ENCODE data around the gene PTPRA.

Gene PTPRA

DNA sequence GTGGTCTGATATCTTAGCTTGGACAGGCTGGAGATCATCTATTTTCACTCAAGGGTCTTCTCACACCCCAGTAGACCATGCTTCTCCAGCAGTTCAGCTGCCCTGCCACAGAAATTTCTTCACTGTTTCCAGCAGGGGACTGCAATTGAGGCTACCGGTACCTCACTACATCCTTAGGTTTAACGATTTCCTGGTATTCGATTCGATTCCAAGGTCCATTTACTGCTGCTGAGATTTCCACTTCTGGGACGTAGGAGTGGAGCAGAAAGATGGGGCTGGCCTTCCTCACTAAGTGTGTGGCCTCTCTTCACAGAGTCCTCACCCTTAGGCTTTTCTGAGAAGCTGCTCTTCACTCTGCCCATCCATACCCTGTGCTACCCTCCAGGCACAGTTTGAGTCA is 26.6 kb upstream of the PTPRA start:
- no peaks in the 10 kb centered on the region for H3K27me3 ChIP-seq
- H3K4me3 ChIP-seq (ENCODE audit: low read depth in 1 of 2, low read length in 1 of 2) = no peak overlapping the region
- no peaks in the 10 kb centered on the region for H3K36me3 ChIP-seq
- TF ChIP-seq, protein P1, sequence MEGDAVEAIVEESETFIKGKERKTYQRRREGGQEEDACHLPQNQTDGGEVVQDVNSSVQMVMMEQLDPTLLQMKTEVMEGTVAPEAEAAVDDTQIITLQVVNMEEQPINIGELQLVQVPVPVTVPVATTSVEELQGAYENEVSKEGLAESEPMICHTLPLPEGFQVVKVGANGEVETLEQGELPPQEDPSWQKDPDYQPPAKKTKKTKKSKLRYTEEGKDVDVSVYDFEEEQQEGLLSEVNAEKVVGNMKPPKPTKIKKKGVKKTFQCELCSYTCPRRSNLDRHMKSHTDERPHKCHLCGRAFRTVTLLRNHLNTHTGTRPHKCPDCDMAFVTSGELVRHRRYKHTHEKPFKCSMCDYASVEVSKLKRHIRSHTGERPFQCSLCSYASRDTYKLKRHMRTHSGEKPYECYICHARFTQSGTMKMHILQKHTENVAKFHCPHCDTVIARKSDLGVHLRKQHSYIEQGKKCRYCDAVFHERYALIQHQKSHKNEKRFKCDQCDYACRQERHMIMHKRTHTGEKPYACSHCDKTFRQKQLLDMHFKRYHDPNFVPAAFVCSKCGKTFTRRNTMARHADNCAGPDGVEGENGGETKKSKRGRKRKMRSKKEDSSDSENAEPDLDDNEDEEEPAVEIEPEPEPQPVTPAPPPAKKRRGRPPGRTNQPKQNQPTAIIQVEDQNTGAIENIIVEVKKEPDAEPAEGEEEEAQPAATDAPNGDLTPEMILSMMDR (IDR thresholded peaks at IDR 0.05) = no peak
- no peak overlapping the region for H3K27ac ChIP-seq
- no peaks in the 10 kb centered on the region for H3K9me3 ChIP-seq
- H3K4me1 ChIP-seq (ENCODE audit: control insufficient read depth in 1 of 2, insufficient read depth in 1 of 2, low read depth in 1 of 2, low read length in 1 of 2) = peaks cover 0 to under 1% of the 10 kb centered on the region in 2 experiments

DNA sequence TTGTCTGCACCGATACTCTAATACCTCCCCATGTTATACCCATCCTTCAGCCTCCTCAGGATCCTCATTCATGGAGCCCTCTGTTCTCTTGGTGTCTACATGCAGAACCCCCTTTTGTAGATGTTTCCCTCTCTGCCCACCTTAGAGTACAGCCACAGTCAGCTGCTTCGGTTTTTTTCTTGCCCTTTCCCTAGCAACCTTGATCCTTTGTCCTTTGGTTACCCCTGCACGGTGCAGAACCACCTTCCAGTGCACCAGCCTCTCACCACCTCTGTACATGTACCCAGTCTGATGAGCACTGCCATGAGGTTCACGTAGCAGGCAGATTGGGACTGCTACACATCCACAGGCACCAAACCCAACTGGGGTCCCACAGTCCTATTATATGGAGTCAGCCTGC is 25.5 kb upstream of the PTPRA start:
- H3K4me3 ChIP-seq (ENCODE audit: low read depth in 1 of 2, low read length in 1 of 2) = no peak overlapping the region
- TF ChIP-seq, protein P1 (IDR thresholded peaks at IDR 0.05) = no peak
- H3K27ac ChIP-seq = no peak overlapping the region
- H3K36me3 ChIP-seq = no peaks in the 10 kb centered on the region
- H3K4me1 ChIP-seq (ENCODE audit: control insufficient read depth in 1 of 2, insufficient read depth in 1 of 2, low read depth in 1 of 2, low read length in 1 of 2) = peaks cover 0 to 3% of the 10 kb centered on the region in 2 experiments
- H3K9me3 ChIP-seq = no peaks in the 10 kb centered on the region
- H3K27me3 ChIP-seq = no peaks in the 10 kb centered on the region

DNA sequence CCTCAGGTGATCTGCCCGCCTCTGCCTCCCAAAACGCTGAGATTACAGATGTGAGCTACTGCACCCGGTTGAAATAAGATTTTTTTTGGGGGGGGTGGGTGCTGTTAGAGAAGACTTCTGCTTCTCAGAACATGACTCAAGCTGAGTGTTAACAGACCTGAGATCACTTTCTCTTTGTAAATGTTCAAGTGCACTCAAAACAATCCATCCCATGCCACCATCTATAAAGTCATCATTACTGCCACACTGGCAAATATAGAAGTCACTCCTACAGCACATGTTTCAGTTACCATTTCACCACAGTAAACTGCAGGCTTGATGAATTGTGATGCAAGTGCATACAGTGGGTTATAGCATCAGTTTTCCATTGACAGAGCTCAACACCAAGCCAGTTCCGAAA is 23.8 kb upstream of the PTPRA start:
- no peak overlapping the region for H3K4me3 ChIP-seq (ENCODE audit: low read depth in 1 of 2, low read length in 1 of 2)
- H3K4me1 ChIP-seq (ENCODE audit: control insufficient read depth in 1 of 2, insufficient read depth in 1 of 2, low read depth in 1 of 2, low read length in 1 of 2) = peaks cover 0 to 3% of the 10 kb centered on the region in 2 experiments
- no peaks in the 10 kb centered on the region for H3K36me3 ChIP-seq
- H3K27ac ChIP-seq = no peak overlapping the region
- H3K27me3 ChIP-seq = no peaks in the 10 kb centered on the region
- H3K9me3 ChIP-seq = no peaks in the 10 kb centered on the region
- TF ChIP-seq, protein P1 (IDR thresholded peaks at IDR 0.05) = no peak

DNA sequence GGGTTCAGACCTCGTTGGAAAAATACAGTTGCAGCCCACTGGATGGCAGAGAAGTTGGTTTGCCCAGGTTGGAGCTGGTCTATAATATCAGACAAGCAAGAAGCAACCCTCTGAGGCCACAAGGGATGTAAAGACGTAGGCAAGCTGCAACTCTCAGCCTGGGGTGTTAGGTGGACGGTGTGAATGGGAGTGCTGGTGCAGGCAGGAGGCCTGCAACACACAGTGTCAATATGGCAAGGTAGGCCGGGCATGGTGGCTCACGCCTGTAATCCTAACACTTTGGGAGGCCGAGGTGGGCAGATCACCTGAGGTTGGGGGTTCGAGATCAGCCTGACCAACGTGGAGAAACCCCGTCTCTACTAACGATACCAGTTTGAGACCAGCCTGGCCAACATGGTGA is 22.2 kb upstream of the PTPRA start:
- Histone ChIP-seq H3K27ac (no peak overlapping the region), H3K9me3 (no peaks in the 10 kb centered on the region), H3K27me3 (no peaks in the 10 kb centered on the region), H3K4me1 (ENCODE audit: control insufficient read depth in 1 of 2, insufficient read depth in 1 of 2, low read depth in 1 of 2, low read length in 1 of 2) (peaks cover 0 to 3% of the 10 kb centered on the region in 2 experiments), H3K36me3 (no peaks in the 10 kb centered on the region), H3K4me3 (ENCODE audit: low read depth in 1 of 2, low read length in 1 of 2) (no peak overlapping the region)
- TF ChIP-seq, protein P1 (IDR thresholded peaks at IDR 0.05) = no peak

DNA sequence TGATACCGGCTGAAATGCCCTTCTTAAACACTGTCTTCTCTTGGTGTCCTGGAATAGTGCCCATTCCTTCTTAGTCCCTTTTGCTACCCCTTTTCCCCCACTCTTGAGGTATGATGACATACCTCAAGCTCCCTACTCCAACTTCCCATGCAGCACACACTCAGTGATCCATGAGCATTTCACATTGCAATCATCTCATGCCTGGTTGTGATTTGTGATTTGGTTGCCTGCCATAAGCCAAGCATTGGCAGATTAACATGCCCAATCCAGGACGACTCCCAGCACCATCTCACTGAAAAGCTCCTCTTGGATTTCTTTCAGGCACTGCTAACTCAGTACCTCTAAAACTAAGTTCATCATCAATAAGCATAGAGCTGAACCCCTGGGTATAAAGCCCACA is 14.7 kb upstream of the PTPRA start:
- H3K9me3 ChIP-seq = no peaks in the 10 kb centered on the region
- H3K36me3 ChIP-seq = peaks cover 39% of the 10 kb centered on the region
- TF ChIP-seq, protein P1 (IDR thresholded peaks at IDR 0.05) = no peak
- no peaks in the 10 kb centered on the region for H3K27me3 ChIP-seq
- no peak overlapping the region for H3K27ac ChIP-seq
- no peaks in the 10 kb centered on the region for H3K4me1 ChIP-seq (ENCODE audit: control insufficient read depth in 1 of 2, insufficient read depth in 1 of 2, low read depth in 1 of 2, low read length in 1 of 2)
- H3K4me3 ChIP-seq (ENCODE audit: low read depth in 1 of 2, low read length in 1 of 2) = no peak overlapping the region

All from neutrophil (primary cell).